GM21717 (cell line): Measurements from ENCODE around the gene DNAAF1.
A peak's percentile ranks its signal among the peaks of the same experiment; 100 is the strongest.

Source experiments
- ATAC-seq: cut with Tn5 transposase; IDR thresholded peaks from one replicate; pipeline ENCODE4 v1.9.1; 2021; ENCODE audit warnings: mild to moderate bottlenecking, moderate library complexity; ENCODE audit not compliant: unreplicated experiment

Gene DNAAF1

DNA sequence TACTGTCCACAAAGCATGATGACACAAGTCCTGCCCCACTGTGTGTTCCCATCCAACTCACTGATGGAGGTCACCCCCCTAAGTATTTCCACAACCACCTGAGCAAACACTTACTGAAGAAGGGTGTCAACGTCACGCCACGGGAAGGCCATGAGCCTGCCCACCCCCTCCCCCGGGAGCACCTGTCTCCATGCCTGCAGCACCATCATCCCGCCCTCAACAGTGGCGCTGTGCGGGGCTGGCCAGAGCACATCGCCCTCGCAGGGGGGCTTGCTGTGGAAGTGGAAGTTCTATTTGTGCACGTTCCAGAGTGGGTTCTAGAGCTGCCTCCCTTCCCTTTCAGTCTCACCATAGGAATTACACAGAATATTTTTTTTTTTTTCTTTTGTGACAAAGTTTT, 24.1 kb upstream of the DNAAF1 start:
- no peak for ATAC-seq

DNA sequence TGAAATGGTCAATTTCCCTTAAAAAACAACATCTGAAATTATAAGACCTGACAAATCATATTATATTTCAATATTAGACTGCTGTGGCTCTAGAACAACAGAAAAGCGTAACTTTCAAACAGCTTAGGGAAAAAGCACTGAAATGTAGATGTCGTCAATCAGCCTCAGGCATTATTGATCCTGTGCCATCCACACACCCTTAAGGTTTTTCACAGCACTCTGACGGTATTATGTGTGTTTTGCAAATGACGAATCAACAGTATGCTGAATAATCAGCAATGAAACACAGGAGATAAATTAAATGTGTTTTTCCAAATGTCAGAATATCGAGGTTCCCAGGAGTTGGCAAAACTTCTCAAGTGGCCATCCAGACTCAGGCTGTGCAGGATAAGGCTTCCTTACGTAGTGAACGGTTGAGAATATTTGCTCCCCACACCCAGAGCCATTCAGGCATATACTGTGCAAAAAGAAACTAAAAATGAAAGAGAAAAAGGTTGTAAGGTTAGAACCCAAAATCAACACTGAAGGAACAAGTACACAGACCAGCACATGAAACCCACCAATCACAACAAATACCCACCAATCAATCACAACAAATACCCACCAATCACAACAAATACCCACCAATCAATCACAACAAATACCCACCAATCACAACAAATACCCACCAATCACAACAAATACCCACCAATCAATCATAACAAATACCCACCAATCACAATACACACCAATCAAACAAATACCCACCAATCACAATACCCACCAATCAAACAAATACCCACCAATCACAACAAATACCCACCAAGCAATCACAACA, 20.6 kb upstream of the DNAAF1 start:
- peak; percentile 55 for ATAC-seq

DNA sequence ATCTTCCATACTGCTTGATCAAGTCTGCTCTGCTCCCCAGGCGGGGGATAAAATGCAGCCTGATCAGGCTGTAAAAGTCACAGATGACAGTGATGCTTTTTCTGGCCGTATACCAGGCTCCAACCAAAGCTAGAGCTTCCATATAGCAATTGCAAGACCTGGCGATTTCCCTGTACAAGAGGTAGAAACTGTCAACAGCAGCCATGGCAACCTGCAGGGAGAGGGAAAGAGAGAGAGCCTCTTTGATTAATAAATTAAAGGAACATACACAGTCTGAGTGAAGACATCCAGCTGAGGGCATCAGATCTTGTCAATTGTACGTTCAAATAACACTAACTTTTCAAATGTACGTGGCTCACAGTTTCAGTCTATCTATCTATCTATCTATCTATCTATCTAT, 14.0 kb upstream of the DNAAF1 start:
- no peak for ATAC-seq

DNA sequence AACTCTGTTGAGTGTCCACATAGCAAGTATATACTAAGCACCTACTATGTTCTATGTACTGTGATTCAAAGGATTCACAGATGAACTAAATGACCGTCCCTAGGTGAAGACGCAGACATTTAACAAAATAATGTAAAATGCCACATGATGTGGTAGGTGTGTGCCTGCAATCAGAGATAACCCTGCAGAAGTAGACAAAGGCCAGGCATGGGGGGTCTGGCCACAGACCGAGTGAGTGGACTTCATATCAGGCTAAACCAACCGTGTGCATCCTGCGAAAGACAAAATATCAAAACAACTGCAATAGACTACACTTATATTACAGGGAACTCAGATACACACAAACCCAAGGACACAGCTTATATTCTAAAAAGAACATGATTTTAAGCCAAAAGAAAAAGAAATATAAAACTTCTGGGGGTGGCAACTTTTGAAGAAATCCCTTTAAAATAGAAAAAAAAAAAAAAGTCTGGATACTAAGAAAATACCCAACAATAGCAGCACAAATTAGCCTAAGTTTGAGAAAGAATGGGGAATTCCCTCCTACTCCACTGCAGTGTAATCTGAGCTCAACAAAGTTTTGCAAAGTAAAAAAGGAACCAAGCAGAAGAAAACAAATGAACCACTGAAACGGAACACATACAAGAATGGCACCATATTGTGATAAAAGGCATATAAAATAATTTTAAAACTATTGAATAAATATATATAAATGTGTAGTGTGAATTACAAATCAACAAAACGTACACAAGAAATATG, 12.4 kb upstream of the DNAAF1 start:
- ATAC-seq: no peak

DNA sequence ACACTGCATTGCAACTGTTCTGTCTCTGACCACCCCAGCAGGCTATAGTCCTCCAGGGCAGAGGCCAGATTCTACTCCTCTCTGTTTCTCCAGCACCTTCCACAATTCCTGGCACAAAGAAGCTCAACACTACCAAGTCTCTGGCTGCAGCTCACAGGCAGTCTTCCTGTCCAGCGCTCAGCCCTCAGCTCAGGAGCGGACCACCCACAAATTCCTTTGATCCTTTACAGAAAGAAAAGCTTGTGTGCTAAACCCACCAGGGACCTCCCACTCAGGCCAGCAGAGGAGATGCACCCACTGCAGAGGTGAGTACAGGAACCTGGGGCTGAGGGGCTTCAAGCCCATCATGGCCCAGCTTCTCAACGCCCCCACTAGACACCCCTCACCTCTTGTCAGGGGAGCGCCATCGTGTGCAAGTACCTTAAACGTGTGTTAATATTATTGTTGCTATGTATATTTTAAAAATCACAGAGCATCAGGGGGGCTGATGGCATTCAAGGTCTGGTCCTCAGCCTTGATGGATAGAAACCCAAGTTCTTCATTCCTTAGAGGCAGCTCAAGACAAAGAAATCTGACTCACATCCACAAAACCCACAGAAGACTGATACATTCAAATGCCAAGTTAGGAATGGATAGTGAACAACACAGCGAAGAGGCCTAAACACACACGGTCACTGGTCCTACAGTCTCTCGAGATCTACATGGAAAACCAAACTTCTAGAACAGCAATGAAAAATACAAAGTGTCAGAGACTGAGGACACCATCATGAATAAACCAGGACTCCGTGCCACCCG, 8.6 kb upstream of the DNAAF1 start:
- ATAC-seq: no peak

DNA sequence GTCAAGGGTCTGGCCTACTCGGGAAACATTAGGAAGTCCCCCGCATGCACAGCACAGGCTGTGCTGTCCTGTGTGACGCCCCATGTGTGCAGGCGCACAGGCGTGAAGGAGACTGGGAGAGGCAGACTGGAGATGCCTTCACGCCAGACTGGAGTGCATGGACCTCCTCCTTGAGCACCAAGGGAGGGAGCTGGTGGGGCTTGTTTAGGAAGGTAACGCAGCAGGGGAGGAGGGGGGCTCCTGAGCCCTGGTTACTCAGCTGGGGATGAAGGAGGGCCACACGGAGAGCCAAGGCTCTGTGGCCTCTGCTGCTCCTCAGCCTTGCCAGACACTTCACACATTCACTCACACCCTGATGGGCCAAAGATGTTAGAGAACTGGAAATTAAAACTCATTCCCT, 7.8 kb upstream of the DNAAF1 start:
- ATAC-seq: no peak

DNA sequence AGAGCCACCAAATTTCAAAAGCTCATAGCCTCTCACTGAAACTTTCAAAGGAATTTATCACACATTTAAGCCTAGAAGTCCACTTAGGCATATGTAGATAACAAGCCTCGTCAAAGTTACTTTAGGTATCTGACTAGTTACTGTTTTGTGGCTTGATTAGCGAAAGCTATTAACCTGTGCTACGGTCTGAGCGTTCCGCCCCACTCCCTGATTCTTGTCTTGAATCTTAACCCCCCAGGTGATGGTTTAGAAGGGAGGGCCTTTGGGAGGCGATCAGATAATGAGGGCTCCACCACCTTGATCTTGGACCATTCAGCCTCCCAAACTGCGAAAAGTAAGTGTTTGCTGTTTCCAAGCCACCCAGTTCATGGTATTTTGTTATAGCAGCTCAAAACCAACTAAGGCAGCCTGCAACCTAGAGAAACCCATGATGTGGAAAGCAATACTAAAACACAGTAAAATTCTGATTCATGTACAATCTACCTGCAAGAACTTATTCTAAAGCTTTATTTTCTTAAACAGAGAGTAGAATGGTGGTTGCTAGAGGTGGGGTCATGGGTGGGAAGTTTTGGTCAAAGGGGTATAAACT, 7.2 kb upstream of the DNAAF1 start:
- ATAC-seq: no peak

DNA sequence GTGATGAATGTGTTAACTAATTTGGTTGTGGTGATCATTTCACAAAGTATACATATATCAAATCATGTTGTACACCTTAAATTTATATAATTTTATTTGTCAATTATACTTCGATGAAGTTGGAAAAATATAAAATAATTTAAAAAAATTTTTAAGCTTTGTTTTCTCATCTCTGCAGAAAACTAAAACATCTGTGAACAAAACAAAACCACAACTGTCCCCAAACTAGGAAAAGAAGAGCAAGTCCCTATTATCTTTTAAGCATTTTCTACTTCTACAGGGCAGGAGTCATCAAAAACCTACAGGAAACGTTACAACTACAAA, 6.6 kb upstream of the DNAAF1 start:
- no peak for ATAC-seq

DNA sequence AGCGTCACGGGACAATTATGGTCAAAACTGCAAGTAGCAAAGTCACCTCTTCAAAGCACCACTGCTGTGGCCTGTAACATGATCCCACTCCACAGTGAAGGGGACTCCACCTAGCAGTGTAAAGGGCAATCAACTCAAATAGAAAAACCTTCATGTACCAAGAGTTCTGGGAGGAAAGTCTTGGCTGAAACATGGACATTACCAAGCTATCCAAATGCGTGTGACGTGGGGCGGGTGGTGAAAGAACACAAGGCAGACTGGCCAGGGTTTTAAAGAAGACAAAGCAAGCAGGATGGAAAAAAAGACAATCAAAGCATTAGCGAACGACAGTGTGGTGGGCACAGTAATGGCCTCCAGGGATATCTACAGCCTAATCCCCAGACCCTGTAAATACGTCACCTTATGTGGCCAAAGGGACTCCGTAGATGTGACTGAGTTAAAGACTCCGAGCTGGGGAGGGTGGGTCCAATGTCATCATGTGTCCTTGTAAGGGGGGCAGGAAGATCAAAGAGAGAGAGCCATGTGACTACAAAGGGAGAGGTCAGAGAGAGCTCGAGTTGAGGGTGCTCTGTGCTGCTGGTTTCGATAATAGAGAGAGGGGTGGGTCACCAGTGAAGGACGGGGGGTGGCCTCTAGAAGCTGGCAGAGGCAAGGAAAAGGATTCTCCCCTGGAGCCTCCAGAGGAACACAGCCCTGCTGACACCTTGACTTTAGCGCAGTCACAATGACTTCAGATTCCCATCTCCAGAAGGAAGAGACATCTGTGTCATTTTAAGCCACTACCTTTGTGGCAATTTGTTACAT, 6.1 kb upstream of the DNAAF1 start:
- ATAC-seq: no peak

DNA sequence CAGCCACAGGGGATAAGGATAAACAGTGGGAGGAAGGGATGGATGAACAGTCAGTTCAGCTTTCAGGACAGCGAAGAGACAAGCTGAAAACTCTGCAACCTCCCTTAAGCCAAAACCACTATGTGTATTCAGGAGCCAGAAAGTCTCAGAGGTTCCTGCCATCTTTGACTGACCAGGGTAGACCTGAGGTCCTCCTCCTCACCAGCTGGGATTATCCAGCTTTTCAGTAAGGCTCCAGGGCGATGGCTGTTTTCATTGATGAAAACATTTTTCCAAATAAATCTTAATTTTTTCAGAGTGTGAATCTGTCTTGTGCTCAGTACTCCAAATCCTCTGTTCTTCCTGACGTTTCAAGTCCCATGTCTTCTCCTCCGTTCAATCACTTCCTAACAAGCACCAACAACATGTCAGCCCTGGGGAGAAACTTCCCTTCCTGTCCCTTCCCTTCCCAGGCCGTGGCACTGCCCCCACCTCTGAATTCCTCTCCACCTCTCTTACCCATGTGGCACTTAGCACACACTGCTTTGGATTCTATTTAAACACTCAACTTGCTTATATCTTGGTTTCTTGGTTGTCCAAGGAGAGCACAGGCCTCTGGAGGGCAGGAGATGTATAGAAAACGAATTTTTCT, 5.4 kb upstream of the DNAAF1 start:
- ATAC-seq: no peak

DNA sequence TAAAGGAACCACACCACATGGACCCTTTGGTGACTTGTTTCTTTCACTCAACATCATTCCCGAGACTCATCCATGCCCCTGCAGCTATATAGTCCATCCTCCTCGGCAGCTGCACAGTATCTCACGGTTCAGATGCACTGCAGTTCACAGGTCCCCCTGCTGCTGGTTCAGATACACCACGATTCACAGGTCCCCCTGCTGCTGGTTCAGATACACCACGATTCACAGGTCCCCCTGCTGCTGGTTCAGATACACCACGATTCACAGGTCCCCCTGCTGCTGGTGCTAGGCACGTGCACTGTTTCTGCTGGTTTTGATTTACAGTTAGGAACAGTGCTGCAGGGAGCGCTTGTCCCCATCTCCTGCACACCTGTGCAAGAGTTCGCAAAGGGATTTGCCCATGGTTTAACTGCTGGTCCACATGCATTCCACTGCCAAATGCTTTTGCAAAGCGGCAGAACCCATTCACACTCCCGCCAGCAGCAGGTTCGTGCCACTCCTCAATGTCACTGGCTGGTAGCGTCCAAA, 3.9 kb upstream of the DNAAF1 start:
- no peak for ATAC-seq

DNA sequence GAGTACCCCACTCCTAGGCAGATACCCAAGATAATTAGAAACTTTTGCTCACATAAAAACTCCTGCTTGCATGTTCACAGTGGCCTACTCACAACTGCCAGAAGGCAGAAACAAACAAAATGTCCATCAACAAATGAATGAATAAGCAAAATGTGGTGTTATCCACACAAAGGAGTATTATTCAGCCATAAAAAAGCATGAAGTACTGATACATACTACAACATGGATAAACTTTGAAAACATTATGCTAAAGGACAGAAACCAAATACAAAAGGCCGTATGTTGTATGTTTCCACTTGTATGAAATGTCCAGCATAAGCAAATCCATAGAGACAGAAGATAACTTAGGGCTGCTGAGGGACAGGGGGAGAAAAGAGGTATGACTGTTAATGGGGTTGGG, 2.0 kb upstream of the DNAAF1 start:
- no peak for ATAC-seq

DNA sequence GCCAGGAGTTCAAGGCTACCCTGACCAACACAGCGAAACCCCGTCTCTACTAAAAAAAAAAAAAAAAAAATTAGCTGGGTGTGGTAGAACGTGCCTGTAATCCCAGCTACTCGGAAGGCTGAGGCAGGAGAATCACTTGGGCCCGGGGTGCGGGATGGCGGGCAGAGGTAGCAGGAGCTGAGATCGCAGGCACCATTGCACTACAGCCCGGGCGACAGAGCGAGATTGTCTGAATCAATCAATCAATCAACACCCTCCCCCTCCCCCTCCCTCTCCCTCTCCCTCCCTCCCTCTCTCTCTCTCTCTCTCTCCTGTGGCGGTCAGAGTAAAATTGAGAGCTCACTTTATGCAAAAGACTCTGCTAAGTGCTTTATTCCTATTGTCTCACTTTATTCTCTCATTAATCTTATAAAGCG, 1.3 kb upstream of the DNAAF1 start:
- ATAC-seq: no peak

DNA sequence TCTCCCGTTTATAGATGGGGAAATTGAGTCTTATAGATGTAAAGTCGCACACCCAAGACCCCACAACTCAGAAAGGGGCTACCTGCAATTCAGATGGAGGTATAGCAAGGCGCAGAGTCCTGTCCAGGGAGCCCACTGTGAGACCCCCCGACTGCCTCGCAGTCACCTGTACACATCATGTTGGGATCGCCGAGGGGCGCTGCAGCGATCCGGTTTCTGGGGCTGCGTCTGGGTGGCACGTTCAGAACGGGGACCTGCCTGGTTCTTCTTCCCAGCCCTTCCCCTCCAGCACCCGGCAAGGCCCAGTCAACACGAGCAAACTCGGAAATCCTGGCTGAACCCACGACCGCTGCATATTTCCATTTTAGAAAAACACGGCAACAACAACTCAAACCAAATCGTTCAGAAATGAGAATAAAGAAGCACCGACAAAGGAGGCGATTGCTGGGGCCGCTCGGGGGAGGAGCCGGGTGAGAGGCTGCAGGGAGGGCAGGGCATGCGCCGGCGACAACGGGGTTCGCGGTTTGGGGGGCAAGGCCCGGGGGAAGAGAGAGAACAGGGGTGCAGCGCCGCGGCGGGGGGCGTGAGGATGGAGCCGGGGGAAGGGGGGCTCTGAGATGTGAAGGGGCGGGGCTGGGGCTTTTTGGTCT, 774 bp upstream of the DNAAF1 start:
- ATAC-seq: peak; percentile 14

DNA sequence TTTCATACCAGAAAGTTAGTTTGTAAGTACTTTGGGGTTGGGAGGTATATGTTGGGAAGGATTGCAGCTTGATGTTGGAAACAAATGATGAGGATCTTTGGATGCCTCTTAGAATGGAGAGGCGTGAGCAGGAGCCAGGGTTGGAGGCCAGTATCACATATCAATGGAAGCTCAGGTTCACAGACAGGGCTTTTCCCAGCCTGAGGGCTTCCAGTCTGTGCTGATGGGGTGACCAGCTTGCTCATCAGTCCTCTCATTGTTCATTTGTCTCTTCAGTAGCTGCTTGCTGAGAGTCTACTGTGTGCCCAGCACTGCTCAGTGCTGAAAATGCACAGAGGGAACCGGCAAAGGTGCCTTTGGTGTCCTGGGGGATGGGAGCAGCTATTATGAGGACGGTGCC, 5.8 kb downstream of the DNAAF1 start:
- no peak for ATAC-seq

DNA sequence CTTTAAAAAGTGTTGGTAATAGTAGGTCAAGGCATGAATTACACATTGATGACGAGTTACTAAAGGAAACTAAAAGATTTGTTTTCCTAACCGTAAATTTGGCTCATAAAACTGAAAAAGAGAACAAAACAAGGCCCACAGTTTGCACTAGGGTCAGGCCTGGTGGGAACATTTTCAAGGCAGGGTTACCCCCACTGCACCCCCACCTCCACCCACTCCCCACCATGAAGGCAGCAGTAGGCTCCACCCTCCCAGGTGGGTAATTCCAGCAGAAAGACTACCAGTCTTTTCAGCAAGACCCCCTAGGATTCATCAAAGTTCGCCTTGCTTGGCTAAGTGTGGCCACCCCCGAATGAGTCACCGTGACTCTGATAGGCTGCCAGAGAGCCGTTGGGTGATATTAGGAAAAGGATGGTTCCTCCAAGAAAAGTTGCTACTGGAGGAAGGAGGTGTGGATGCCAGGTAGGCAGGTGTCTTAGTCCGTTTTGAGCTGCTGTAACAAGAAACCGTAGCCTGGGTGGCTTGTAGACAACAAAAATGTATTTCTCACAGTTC, 8.6 kb downstream of the DNAAF1 start:
- no peak for ATAC-seq

DNA sequence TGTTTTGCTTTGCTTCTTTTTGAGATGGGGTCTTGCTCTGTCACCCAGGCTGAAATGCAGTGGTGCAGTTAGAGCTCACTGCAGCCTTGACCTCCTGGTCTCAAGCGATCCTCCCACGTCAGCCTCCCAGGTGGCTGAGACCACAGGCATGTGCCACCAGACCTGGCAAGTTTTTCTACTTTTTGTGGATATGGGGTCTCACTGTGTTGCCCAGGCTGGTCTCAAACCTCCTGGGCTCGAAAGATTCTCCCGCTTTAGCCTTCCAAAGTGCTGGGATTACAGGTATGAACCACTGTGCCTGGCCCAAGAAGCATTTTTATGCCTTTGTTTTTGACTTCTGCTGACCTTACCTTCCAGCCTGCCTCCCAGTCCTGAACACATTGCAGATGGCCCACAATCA, 10.1 kb downstream of the DNAAF1 start:
- no peak for ATAC-seq

DNA sequence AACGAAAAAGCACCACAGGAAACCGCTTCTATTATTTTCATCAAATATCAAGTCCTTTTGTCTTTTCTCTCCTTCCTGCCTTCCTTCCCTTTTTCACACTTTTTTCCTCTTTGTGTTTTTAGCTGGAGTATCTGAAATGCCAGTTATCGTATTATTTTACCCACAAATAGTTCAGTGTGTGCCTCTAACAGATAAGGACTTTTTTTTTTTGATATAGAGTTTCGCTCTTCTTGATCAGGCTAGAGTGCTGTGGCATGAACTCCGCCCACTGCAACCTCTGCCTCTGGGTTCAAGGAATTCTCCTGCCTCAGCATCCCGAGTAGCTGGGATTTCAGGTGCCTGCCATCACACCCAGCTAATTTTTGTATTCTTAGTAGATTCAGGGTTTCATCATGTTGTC, 10.7 kb downstream of the DNAAF1 start:
- ATAC-seq: no peak

DNA sequence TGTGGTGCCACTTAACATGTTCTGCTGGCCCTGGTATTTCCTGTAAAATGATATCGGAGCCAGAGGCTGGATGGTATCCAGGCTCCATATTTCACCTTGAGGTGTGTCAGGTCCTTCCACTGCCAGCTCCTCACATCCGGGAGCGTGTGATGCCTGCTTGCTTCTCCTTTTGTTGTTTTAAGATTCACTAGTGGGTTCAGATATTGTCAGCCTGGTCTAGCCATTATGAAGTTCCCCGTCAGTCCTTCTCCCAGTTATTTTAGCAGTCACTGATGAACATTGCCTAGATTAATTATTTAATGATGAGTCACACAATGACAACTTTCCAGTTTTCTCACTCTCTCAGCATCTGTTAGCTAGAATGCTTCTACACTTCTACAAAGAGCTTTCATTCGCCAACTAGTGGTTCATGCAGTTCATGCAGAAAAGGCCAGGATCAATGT, 11.3 kb downstream of the DNAAF1 start:
- no peak for ATAC-seq
